ENCODE data around the gene ZBTB42. TPM values are rescaled to one million over a fixed set of nuclear protein-coding genes. Genes with fewer than 3 reads are reported as not detected.
A peak's percentile ranks its signal among the peaks of the same experiment; 100 is the strongest.
"Not testable (repeated sequence)": the region's sequence is repeated elsewhere in the genome, so short reads cannot be mapped to it uniquely, and the experiment has no call there.

ZBTB42 gene
- polyA plus RNA-seq, 1 donor (not counting 4 experiments of a cell fraction or from before 2014, with no cell fraction given) = 0.50 TPM

- no peak for TF ChIP-seq CTCF (optimal IDR thresholded peaks at IDR 0.05 in 1 of 3, IDR thresholded peaks at IDR 0.05 in 1 of 3, conservative IDR thresholded peaks at IDR 0.05 in 1 of 3; ENCODE audit: extremely low read depth in 1 of 3, insufficient read depth in 2 of 3, low read length in 3 of 3)
- TF ChIP-seq EZH2 (IDR thresholded peaks at IDR 0.05; ENCODE audit: low read length) = no peak
- dilution Hi-C loops (cut with MboI; ENCODE audit: extremely low pct_ligation_motif_present, low sequenced_read_pairs) = no loop called here
- Histone ChIP-seq H3K9me3 (ENCODE audit: control insufficient read depth, low read depth, low read length) (no peaks in the 10 kb centered on the region), H3K4me1 (ENCODE audit: control insufficient read depth, extremely low read depth, insufficient read depth, low read length) (peaks cover 2% of the 10 kb centered on the region), H2AFZ (ENCODE audit: control insufficient read depth, low read length) (no peak overlapping the region), H3K4me3 (ENCODE audit: control insufficient read depth in 2 of 3, extremely low read depth in 1 of 3, insufficient read depth in 2 of 3, low read depth in 1 of 3, low read length in 3 of 3) (no peak overlapping the region), H3K79me2 (ENCODE audit: control insufficient read depth, insufficient read depth, low read length) (peaks cover 1% of the 10 kb centered on the region), H3K4me2 (ENCODE audit: control insufficient read depth, extremely low read depth, insufficient read depth, low read depth, low read length) (no peak overlapping the region), H3K27ac (ENCODE audit: control insufficient read depth, insufficient read depth, low read length) (no peak overlapping the region), H3K9ac (ENCODE audit: control insufficient read depth, extremely low read depth, insufficient read depth, low read length) (no peak overlapping the region), H3K36me3 (ENCODE audit: control insufficient read depth in 2 of 2, extremely low read depth in 1 of 2, insufficient read depth in 2 of 2, low read length in 2 of 2) (no peaks in the 10 kb centered on the region), H3K9me1 (ENCODE audit: control insufficient read depth, extremely low read depth, insufficient read depth, low read length) (no peaks in the 10 kb centered on the region), H4K20me1 (ENCODE audit: control insufficient read depth, extremely low read depth, insufficient read depth, low read length) (no peaks in the 10 kb centered on the region), H3K27me3 (ENCODE audit: control insufficient read depth, extremely low read depth, insufficient read depth, low read length) (no peaks in the 10 kb centered on the region)
- FAIRE-seq = no peak
- DNase-seq (ENCODE audit: low read depth, low spot score) = no peak
These were observed 9.4 kb downstream of the ZBTB42 start for GRCh38 chr14:104810316-104810715.

GRCh38 chr14:104813286-104813685 lies 12.4 kb downstream of the ZBTB42 start:
- dilution Hi-C loops (cut with MboI; ENCODE audit: extremely low pct_ligation_motif_present, low sequenced_read_pairs) = no loop called here
- H3K9me3 ChIP-seq (ENCODE audit: control insufficient read depth, low read depth, low read length) = no peaks in the 10 kb centered on the region
- no peak overlapping the region for H3K9ac ChIP-seq (ENCODE audit: control insufficient read depth, extremely low read depth, insufficient read depth, low read length)
- no peaks in the 10 kb centered on the region for H3K36me3 ChIP-seq (ENCODE audit: control insufficient read depth in 2 of 2, extremely low read depth in 1 of 2, insufficient read depth in 2 of 2, low read length in 2 of 2)
- peaks cover 3% of the 10 kb centered on the region for H3K79me2 ChIP-seq (ENCODE audit: control insufficient read depth, insufficient read depth, low read length)
- H3K27ac ChIP-seq (ENCODE audit: control insufficient read depth, insufficient read depth, low read length) = no peak overlapping the region
- TF ChIP-seq CTCF (optimal IDR thresholded peaks at IDR 0.05 in 1 of 3, IDR thresholded peaks at IDR 0.05 in 1 of 3, conservative IDR thresholded peaks at IDR 0.05 in 1 of 3; ENCODE audit: extremely low read depth in 1 of 3, insufficient read depth in 2 of 3, low read length in 3 of 3) (no peak), EZH2 (IDR thresholded peaks at IDR 0.05; ENCODE audit: low read length) (no peak)
- FAIRE-seq (no peak), DNase-seq (ENCODE audit: low read depth, low spot score) (no peak)
- no peak overlapping the region for H3K4me3 ChIP-seq (ENCODE audit: control insufficient read depth in 2 of 3, extremely low read depth in 1 of 3, insufficient read depth in 2 of 3, low read depth in 1 of 3, low read length in 3 of 3)
- H4K20me1 ChIP-seq (ENCODE audit: control insufficient read depth, extremely low read depth, insufficient read depth, low read length) = no peaks in the 10 kb centered on the region
- no peak overlapping the region for H2AFZ ChIP-seq (ENCODE audit: control insufficient read depth, low read length)
- no peaks in the 10 kb centered on the region for H3K27me3 ChIP-seq (ENCODE audit: control insufficient read depth, extremely low read depth, insufficient read depth, low read length)
- H3K9me1 ChIP-seq (ENCODE audit: control insufficient read depth, extremely low read depth, insufficient read depth, low read length) = no peaks in the 10 kb centered on the region
- peaks cover 6% of the 10 kb centered on the region for H3K4me1 ChIP-seq (ENCODE audit: control insufficient read depth, extremely low read depth, insufficient read depth, low read length)
- H3K4me2 ChIP-seq (ENCODE audit: control insufficient read depth, extremely low read depth, insufficient read depth, low read depth, low read length) = no peak overlapping the region

- H3K27me3 ChIP-seq (ENCODE audit: control insufficient read depth, extremely low read depth, insufficient read depth, low read length); H2AFZ ChIP-seq (ENCODE audit: control insufficient read depth, low read length); H3K9me1 ChIP-seq (ENCODE audit: control insufficient read depth, extremely low read depth, insufficient read depth, low read length); H3K27ac ChIP-seq (ENCODE audit: control insufficient read depth, insufficient read depth, low read length); dilution Hi-C loops (cut with MboI; ENCODE audit: extremely low pct_ligation_motif_present, low sequenced_read_pairs); H3K9me3 ChIP-seq (ENCODE audit: control insufficient read depth, low read depth, low read length); H3K36me3 ChIP-seq (ENCODE audit: control insufficient read depth in 2 of 2, extremely low read depth in 1 of 2, insufficient read depth in 2 of 2, low read length in 2 of 2); FAIRE-seq; H3K4me1 ChIP-seq (ENCODE audit: control insufficient read depth, extremely low read depth, insufficient read depth, low read length); H4K20me1 ChIP-seq (ENCODE audit: control insufficient read depth, extremely low read depth, insufficient read depth, low read length); DNase-seq (ENCODE audit: low read depth, low spot score); H3K79me2 ChIP-seq (ENCODE audit: control insufficient read depth, insufficient read depth, low read length); H3K9ac ChIP-seq (ENCODE audit: control insufficient read depth, extremely low read depth, insufficient read depth, low read length): not testable (repeated sequence)
- Histone ChIP-seq H3K4me2 (ENCODE audit: control insufficient read depth, extremely low read depth, insufficient read depth, low read depth, low read length) (peak overlapping the region; percentile 74), H3K4me3 (ENCODE audit: control insufficient read depth in 2 of 3, extremely low read depth in 1 of 3, insufficient read depth in 2 of 3, low read depth in 1 of 3, low read length in 3 of 3) (peak overlapping the region in 2 of 3 experiments; percentile 67 to 89)
These were observed 13.8 kb downstream of the ZBTB42 start for GRCh38 chr14:104814701-104815100.
